Endothelial cell of umbilical vein (primary cell): Measurements from ENCODE around the gene AMN1. TPM values are rescaled to one million over a fixed set of nuclear protein-coding genes. Genes with fewer than 3 reads are reported as not detected.

Experiments used
- BruUV-seq: library from RNA; stranded (reverse); fragments of 400-500 nt; replicated peaks from 2 replicates; lab custom pipeline; 2021; lab: Mats Ljungman, UMichigan
- CTCF ChIA-PET: fragments of 300-600, 350-600 bp; sonication (Branson Sonifier 250); formaldehyde crosslinking; loops from one replicate; lab custom pipeline; 2021; ENCODE audit warnings: antibody characterized with exemption, inconsistent platforms; lab: Charles Lee
- POLR2A ChIA-PET: fragments of 300-600, 350-600 bp; sonication (Branson Sonifier 250); formaldehyde crosslinking; loops from one replicate; lab custom pipeline; 2021; ENCODE audit warnings: antibody characterized with exemption, inconsistent platforms; lab: Charles Lee
- DNase-seq: peaks from one replicate; pipeline ENCODE4 v3.0.0-alpha.2; 2011; ENCODE audit warnings: low read depth, low spot score
- FAIRE-seq: peaks from 2 replicates; lab custom pipeline; 2011; peaks lifted over from hg19 to GRCh38; lab: Jason Lieb, UNC
- H2AFZ ChIP-seq: 2 replicates; pipeline ENCODE4 v1.6.0; 2012; ENCODE audit warnings: low read depth, low read length, control low read depth, inconsistent platforms
- H3K27ac ChIP-seq: 2 replicates; pipeline ENCODE4 v1.5.1; 2011; ENCODE audit warnings: low read depth, mild to moderate bottlenecking, control low read depth, low read length, moderate library complexity; ENCODE audit not compliant: insufficient read depth
- H3K27me3 ChIP-seq, 2 experiments: 2 replicates each; pipeline versions ENCODE4 v1.6.0 to v1.6.1; 2011; ENCODE audit warnings: low read length in 2 of 2, mixed read lengths in 1 of 2; ENCODE audit not compliant: control insufficient read depth in 2 of 2, insufficient read depth in 2 of 2
- H3K36me3 ChIP-seq, 2 experiments: 2 replicates in 1 of 2; 3 replicates in 1 of 2; pipeline ENCODE4 v1.5.1; 2011; ENCODE audit warnings: low read length in 2 of 2, mild to moderate bottlenecking in 1 of 2, moderate library complexity in 1 of 2; ENCODE audit not compliant: control insufficient read depth in 2 of 2, insufficient read depth in 2 of 2; ENCODE audit errors: extremely low read depth in 1 of 2
- H3K4me1 ChIP-seq: 3 replicates; pipeline ENCODE4 v1.5.1; 2011; ENCODE audit warnings: mild to moderate bottlenecking, low read length; ENCODE audit not compliant: control insufficient read depth, insufficient read depth; ENCODE audit errors: extremely low read depth
- H3K4me2 ChIP-seq: 2 replicates; pipeline ENCODE4 v1.6.1; 2011; ENCODE audit warnings: low read length, control low read depth, mixed read lengths; ENCODE audit not compliant: insufficient read depth
- H3K4me3 ChIP-seq, 3 experiments: fragments of 200-600 bp in 1 of 3; sonication (generic), shearing (Covaris generic) in 1 of 3; replicated peaks in 1 of 3; 2 replicates each; pipeline ENCODE4 v1.5.1; 2011 to 2016; ENCODE audit warnings: control low read depth in 3 of 3, low read length in 3 of 3, mild to moderate bottlenecking in 2 of 3, inconsistent platforms in 1 of 3, low read depth in 1 of 3, moderate library complexity in 1 of 3; ENCODE audit not compliant: insufficient read depth in 1 of 3
- H3K79me2 ChIP-seq: 2 replicates; pipeline ENCODE4 v1.6.0; 2012; ENCODE audit warnings: low read length, inconsistent platforms; ENCODE audit not compliant: control insufficient read depth, insufficient read depth
- H3K9ac ChIP-seq: replicated peaks from 2 replicates; pipeline ENCODE3; 2011; ENCODE audit warnings: low read length, control low read depth; ENCODE audit not compliant: insufficient read depth; ENCODE audit errors: extremely low read depth
- H3K9me1 ChIP-seq: replicated peaks from 3 replicates; pipeline ENCODE4 v1.6.0; 2011; ENCODE audit warnings: mild to moderate bottlenecking, low read length; ENCODE audit not compliant: control insufficient read depth, insufficient read depth; ENCODE audit errors: extremely low read depth
- H3K9me3 ChIP-seq: replicated peaks from 2 replicates; pipeline ENCODE4 v1.5.1; 2012; ENCODE audit warnings: low read length, inconsistent platforms; ENCODE audit not compliant: control insufficient read depth, insufficient read depth
- H4K20me1 ChIP-seq: replicated peaks from 2 replicates; pipeline ENCODE3; 2011; ENCODE audit warnings: mild to moderate bottlenecking, low read length; ENCODE audit not compliant: control insufficient read depth, insufficient read depth; ENCODE audit errors: extremely low read depth
- CTCF ChIP-seq, 2 donors: IDR thresholded peaks; 1 replicate in 1 of 2; 2 replicates in 1 of 2; pipeline ENCODE4 v1.5.1; 2011; ENCODE audit warnings: low read length in 2 of 2, mild to moderate bottlenecking in 2 of 2, moderate library complexity in 2 of 2, control low read depth in 1 of 2, inconsistent platforms in 1 of 2, low read depth in 1 of 2; ENCODE audit not compliant: insufficient read depth in 1 of 2; ENCODE audit errors: extremely low read depth in 1 of 2
- EZH2 ChIP-seq: IDR thresholded peaks from 2 replicates; pipeline ENCODE4 v1.6.1; 2012; ENCODE audit warnings: borderline replicate concordance, low read depth, mild to moderate bottlenecking, moderate library complexity, low read length, inconsistent platforms; ENCODE audit not compliant: severe bottlenecking
- FOS ChIP-seq: IDR thresholded peaks from 2 replicates; pipeline ENCODE4 v1.6.1; 2011; ENCODE audit warnings: mild to moderate bottlenecking, low read length, moderate library complexity, borderline replicate concordance; ENCODE audit not compliant: insufficient read depth
- GATA2 ChIP-seq: IDR thresholded peaks from 2 replicates; pipeline ENCODE4 v1.7.0; 2011; ENCODE audit warnings: low read depth, mild to moderate bottlenecking, moderate library complexity, mixed read lengths, low read length; ENCODE audit not compliant: insufficient read length, insufficient read depth
- MAX ChIP-seq: IDR thresholded peaks from 2 replicates; pipeline ENCODE4 v1.6.1; 2011; ENCODE audit not compliant: insufficient read depth, insufficient read length
- MYC ChIP-seq: IDR thresholded peaks from one replicate; pipeline ENCODE4 v1.6.1; 2011; ENCODE audit warnings: mild to moderate bottlenecking, low read depth, low read length
- POLR2A ChIP-seq: IDR thresholded peaks from 2 replicates; pipeline ENCODE4 v1.6.1; 2012; ENCODE audit warnings: low read depth, mild to moderate bottlenecking, control low read depth, low read length
- POLR2AphosphoS5 ChIP-seq: IDR thresholded peaks from 2 replicates; pipeline ENCODE4 v1.6.1; 2012; ENCODE audit warnings: low read depth, mild to moderate bottlenecking, control low read depth, low read length, moderate library complexity; ENCODE audit not compliant: insufficient read depth
- dilution Hi-C: fragments of 300-500 bp; cut with MboI; formaldehyde crosslinking; loops from one replicate; pipeline ENCODE4 v1.15.0; 2019; ENCODE audit warnings: low sequenced_read_pairs; ENCODE audit not compliant: extremely low pct_ligation_motif_present
- intact Hi-C: fragments of 100-400 bp; cut with micrococcal nuclease; formaldehyde crosslinking; loops from one replicate; pipeline ENCODE4 v1.10.0; 2022
- polyA plus RNA-seq, 4 experiments: library from polyadenylated mRNA; depleted of rRNA in 3 of 4; stranded (reverse) in 3 of 4; unstranded in 1 of 4; fragments of >200 nt; gene quantifications; 2 replicates each; pipeline versions ENCODE4 v1.2.1 to v1.2.3, GENCODE V29; 2011 to 2012; ENCODE audit warnings: missing spikeins in 1 of 4
- total RNA-seq: library from RNA; stranded (reverse); gene quantifications from 2 replicates; pipeline ENCODE4 v1.2.3, GENCODE V29; 2021

The AMN1 gene
- total and polyA plus RNA-seq, 2 donors (not counting 3 experiments of a cell fraction or from before 2014, with no cell fraction given): 8.5 to 18.0 TPM

GRCh38 chr12:31645924-31646323, 82.9 kb downstream of the AMN1 start:
- TF ChIP-seq POLR2AphosphoS5 (no peak), FOS (no peak), MYC (no peak), EZH2 (no peak), GATA2 (no peak), POLR2A (no peak), CTCF (IDR thresholded peaks at IDR 0.05; ENCODE audit: extremely low read depth in 1 of 2, insufficient read depth in 1 of 2, low read depth in 1 of 2, low read length in 2 of 2) (no peak), MAX (no peak)
- H4K20me1 ChIP-seq: no peaks in the 10 kb centered on the region
- H3K27me3 ChIP-seq: peaks cover 0 to 2% of the 10 kb centered on the region in 2 experiments
- no peak overlapping the region for H3K9ac ChIP-seq
- FAIRE-seq (no peak), DNase-seq (no peak)
- H3K4me3 ChIP-seq: no peak overlapping the region
- H3K4me2 ChIP-seq: no peak overlapping the region
- H3K79me2 ChIP-seq: no peaks in the 10 kb centered on the region
- H3K9me3 ChIP-seq: no peaks in the 10 kb centered on the region
- intact Hi-C loops (no loop called here), dilution Hi-C loops (no loop called here)
- no peaks in the 10 kb centered on the region for H3K4me1 ChIP-seq
- no peaks in the 10 kb centered on the region for H3K9me1 ChIP-seq
- no peaks in the 10 kb centered on the region for H3K36me3 ChIP-seq
- CTCF ChIA-PET: interaction anchor here (1.0 to 3.8 kb wide), 3 partner anchors 242 to 1109 kb away, joined by 3 to 29 read pairs (median 3); no protein-coding TSS in a partner anchor
- no peak overlapping the region for H3K27ac ChIP-seq
- BruUV-seq: no TSS peak
- POLR2A ChIA-PET: no interaction called here
- no peak overlapping the region for H2AFZ ChIP-seq
